Stimulated activated CD4-positive, alpha-beta T cell treated with anti-CD3 and anti-CD28 coated beads, Interleukin-4, amount 100 ng/mL, for 48 hours (primary cell): ENCODE measurements around the gene SLC13A4.
A peak's percentile ranks its signal among the peaks of the same experiment; 100 is the strongest.
"Not testable (repeated sequence)": the region's sequence is repeated elsewhere in the genome, so short reads cannot be mapped to it uniquely, and the experiment has no call there.

Source experiments
- DNase-seq, 2 donors: peaks; one replicate each; pipeline ENCODE4 v3.0.0-alpha.2; 2020; ENCODE audit warnings: low read depth in 2 of 2

SLC13A4 gene

GRCh38 chr7:135692055-135692454, 35.9 kb downstream of the SLC13A4 start:
- DNase-seq, result no peak

DNA sequence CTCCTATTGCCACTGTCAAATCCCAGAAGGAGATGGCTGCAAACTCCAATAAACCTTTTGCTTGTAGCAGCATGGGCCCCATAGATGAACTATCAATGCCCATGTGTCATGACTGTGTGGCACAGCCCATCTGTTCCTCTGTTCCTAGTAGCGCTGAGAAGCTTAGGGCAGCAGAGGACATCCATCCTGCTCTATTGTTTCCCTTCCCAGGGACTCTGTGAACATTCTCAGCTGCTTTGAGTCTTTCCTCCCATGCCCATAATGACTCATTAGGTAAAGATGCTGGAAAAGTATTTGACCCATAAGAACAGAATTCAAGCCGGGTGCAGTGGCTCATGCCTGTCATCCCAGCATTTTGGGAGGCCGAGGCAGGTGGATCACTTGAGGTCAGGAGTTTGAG, 37.4 kb downstream of the SLC13A4 start:
- no peak for DNase-seq

GRCh38 chr7:135687466-135687865, 40.5 kb downstream of the SLC13A4 start:
- no peak for DNase-seq

GRCh38 chr7:135685306-135686084, 42.5 kb downstream of the SLC13A4 start:
- DNase-seq, result no peak

GRCh38 chr7:135684699-135685098, 43.3 kb downstream of the SLC13A4 start:
- DNase-seq, result no peak

- DNase-seq, result no peak
These were observed 43.9 kb downstream of the SLC13A4 start for GRCh38 chr7:135684136-135684535.

DNA sequence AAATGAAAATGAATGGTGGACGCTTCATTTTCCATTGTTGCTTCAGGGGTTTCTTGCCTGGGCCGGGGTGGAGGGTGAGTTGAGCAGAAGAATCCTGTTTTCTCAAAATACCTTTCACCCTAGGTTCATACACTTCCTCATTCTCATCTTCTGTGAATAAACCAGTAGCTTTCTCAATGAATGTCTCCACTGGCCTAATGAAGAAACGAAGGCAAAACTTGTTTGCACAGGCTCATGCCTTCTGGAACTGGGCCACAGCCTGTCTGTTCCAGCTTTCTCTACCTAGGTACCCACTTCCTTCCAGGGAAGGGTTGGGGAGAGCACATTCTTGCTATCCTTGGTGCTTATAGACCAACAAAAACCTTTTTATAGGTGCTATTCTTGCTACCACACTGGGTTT, 44.4 kb downstream of the SLC13A4 start:
- no peak for DNase-seq

GRCh38 chr7:135682191-135682590, 45.8 kb downstream of the SLC13A4 start:
- DNase-seq, result no peak

DNA sequence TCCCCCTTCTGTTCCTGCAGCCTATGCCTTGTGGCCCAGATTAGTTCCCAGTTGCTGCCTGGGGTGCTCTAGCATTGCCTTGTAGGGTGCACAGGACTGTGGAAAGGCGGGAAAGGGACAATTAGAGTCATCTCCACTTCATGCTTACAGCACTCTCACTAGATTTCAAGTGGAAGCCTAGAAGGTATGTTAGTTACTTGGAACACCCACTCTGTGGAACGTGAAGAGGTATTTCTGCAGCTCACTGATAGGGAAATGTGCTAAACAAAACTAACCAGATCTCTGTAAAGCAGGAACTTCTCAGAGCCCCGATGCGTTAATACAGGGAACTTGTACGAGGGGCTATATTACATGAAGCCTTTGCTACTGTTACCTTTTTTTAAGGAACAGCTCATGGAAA, 46.2 kb downstream of the SLC13A4 start:
- DNase-seq, result no peak

- DNase-seq, result no peak
These were observed 49.1 kb downstream of the SLC13A4 start for GRCh38 chr7:135678612-135679575.

GRCh38 chr7:135673360-135673706, 54.7 kb downstream of the SLC13A4 start:
- no peak for DNase-seq

DNA sequence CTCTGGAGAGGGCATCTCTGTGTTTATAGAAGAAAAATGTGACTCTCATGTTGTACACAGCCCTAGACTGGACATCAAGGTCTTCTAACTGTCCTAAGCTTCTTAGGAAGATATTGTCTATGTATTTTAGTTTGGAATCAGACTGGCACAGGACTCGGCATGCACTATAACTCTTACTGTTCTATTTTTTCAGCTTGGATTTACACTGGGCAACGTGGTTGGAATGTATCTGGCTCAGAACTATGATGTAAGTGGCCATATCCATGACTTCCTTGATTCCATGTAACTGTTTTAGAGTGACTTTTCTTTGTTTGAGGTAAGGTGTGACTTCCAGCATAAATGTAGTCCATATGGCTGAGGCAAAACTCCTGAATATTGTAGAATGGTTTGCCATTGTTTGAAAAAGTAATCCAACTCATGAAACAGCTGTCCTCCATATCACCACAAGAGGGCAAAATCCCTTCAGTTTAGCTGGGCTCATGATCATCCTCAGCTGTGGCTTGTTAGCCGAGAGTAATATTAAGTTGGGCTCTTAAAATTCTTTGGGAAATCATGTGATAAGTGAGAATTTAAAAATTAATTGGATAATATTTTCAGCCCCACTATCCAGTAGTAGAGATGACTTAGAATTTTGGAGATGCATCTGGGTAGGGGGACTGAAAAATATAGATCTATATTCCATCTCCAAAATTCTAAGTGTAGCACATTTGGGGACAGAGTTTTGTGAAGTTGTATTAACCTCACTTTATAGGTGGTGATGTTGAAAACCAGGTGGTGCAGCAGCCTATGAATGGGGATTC, 55.2 kb downstream of the SLC13A4 start:
- DNase-seq, result no peak

DNA sequence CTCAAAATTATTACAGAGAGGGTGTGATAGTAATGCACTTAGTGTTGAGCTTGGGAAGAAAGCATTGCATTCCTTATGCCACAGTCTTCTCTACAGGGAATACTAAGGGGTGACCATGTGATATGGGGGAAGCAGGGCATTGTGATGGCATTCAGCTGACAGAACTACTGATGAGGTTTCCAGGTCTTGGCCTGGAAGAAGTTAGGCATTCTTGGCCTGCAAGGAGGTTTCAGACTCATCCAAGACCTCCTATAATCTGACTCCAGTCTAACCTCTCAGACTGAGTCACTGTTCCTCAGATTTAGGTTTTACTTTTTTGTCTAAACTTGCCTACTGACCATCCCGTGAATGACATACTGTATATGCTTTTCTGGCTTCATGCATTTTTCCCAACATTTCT, 57.8 kb downstream of the SLC13A4 start:
- no peak for DNase-seq

- DNase-seq, result no peak
These were observed 58.2 kb downstream of the SLC13A4 start for GRCh38 chr7:135669774-135670173.

GRCh38 chr7:135668852-135669395, 59.1 kb downstream of the SLC13A4 start:
- not testable (repeated sequence) for DNase-seq

DNA sequence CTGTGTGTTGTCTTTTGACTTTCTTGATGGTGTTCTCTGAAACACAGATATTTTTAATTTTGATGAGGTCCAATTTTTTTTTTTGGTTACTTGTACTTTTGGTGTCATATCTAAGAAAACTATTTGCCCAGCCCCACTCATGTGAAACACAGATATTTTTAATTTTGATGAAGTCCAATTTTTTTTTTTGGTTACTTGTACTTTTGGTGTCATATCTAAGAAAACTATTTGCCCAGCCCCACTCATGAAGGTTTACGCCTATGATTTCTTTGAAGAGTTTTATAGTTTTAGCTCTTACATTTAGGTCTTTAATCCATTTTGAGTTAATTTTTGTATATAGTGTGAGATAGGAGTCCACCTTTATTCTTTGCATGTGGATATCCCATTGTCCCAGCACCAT, 60.4 kb downstream of the SLC13A4 start:
- DNase-seq, result not testable (repeated sequence)

- no peak for DNase-seq
These were observed 61.1 kb downstream of the SLC13A4 start for GRCh38 chr7:135666846-135667245.

GRCh38 chr7:135666156-135666555, 61.8 kb downstream of the SLC13A4 start:
- DNase-seq, result no peak

DNA sequence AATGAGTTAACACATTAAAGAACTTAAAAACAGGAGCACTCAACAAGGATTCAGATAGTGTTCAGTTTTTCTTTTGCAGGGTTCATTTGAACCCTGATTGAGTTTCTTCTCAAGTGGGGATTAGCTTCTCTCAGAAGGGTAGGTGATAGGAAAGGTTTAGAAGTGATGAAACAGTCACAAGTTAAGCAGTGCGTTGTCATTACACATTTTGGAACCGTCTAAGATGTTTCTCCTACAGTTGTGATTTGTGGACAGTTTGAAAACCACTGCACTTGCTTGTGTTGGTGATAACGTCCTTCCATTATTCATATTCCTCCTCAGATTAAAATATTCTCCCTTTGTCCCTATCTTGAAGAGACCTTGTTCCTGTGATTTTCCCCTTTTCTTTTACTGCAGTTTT, 62.9 kb downstream of the SLC13A4 start:
- no peak for DNase-seq

GRCh38 chr7:135664046-135664589, 63.9 kb downstream of the SLC13A4 start:
- no peak for DNase-seq

GRCh38 chr7:135662373-135663114, 65.4 kb downstream of the SLC13A4 start, which contains the start of gene STMP1:
STMP1 (plus strand) TSS chr7:135662514.
- DNase-seq, result peak; percentile 96 to 98
